Activated T-cell treated with anti-CD3 and anti-CD28 coated beads, Interleukin-2, amount 50 U/mL, for 4 hours (primary cell): ENCODE measurements around the gene RER1. TPM values are rescaled to one million over a fixed set of nuclear protein-coding genes. Genes with fewer than 3 reads are reported as not detected.

ENCODE experiments used
- ATAC-seq, 2 donors: fragments of 200-7000 bp; cut with Tn5 transposase; one replicate each; pipeline ENCODE4 v1.10.0; 2021
- DNase-seq: peaks from one replicate; pipeline ENCODE4 v3.0.0-alpha.2; 2020
- H3K27me3 Mint-ChIP-seq: one replicate; pipeline ENCODE4 v1.8.0; 2021; ENCODE audit warnings: low read depth, mixed read lengths
- H3K36me3 Mint-ChIP-seq: one replicate; pipeline ENCODE4 v1.8.0; 2022; ENCODE audit warnings: mixed read lengths; ENCODE audit not compliant: insufficient read depth
- H3K4me1 Mint-ChIP-seq: one replicate; pipeline ENCODE4 v1.8.0; 2021; ENCODE audit warnings: low read depth, mixed read lengths
- H3K4me3 Mint-ChIP-seq: one replicate; pipeline ENCODE4 v1.8.0; 2021; ENCODE audit warnings: mild to moderate bottlenecking, moderate library complexity, mixed read lengths
- H3K9me3 Mint-ChIP-seq: one replicate; pipeline ENCODE4 v1.8.0; 2021; ENCODE audit warnings: mixed read lengths
- total RNA-seq, 3 donors: library from RNA; stranded (reverse); gene quantifications; one replicate each; pipeline ENCODE4 v1.2.1, GENCODE V29; 2021

The RER1 gene
- total RNA-seq, 3 donors from 2014 or later = 153 to 170 (median 170) TPM

DNA sequence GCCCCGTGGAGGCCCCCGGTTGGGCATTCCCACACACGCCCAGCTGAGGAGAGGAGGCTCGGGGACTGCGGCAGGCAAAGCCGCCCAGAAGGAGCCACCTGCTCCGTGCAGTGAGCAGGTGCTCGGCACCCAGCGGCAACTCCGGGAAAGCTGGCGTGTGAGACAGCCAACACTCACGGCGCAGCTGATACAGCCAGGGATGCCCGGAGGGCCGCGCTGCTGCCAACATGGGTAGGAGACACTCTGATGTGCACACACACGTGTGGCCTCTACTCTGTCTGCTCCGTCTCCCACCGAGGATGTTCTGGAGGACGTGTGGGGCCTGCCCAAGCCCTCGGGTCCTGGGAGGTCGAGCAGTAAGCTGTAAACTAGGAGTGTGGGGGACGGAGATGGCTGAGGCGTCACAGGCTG is 13.2 kb upstream of the RER1 start:
- no peaks in the 10 kb centered on the region for H3K9me3 Mint-ChIP-seq
- no peaks in the 10 kb centered on the region for H3K27me3 Mint-ChIP-seq
- no peaks in the 10 kb centered on the region for H3K4me1 Mint-ChIP-seq
- no peak for DNase-seq
- ATAC-seq = no peak
- H3K36me3 Mint-ChIP-seq = no peaks in the 10 kb centered on the region
- H3K4me3 Mint-ChIP-seq = no peak overlapping the region

DNA sequence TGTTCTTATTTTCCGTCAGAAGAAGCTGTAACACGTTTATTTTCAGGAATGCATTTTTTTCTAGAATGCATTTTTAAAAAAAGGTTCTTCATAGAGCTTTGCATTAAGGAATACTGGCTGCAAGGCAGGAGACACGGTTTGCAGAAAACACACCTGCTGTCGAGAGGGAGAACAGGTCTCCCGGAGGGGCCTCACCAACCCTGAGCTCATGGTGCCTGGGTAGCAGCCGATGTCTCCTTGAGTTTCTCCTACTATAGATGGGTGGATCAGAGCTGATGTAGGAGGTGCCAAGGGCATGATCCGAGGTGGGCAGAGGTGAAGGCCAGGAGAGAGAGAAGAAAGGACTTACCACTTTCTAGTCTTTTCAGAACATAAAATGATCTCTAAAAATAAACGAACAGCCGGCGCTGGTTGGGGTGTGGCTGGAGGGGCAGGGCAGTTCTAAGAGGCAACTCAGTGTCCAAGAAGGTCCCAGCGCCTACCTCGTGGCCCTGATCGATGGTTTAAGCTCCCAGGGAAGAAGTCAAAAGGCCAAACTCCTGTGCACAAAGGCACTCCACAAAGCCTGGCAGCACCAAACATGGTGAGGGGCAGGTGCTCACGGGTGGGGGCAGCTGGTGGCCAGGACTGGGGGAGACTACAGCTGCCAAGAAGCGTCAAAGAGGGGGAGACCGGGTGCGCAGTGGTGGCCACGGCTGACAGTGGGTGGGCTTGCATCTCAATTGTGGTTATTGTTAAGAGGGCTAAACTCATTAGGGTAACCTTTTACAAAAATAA is 12.5 kb upstream of the RER1 start:
- ATAC-seq (no peak), DNase-seq (no peak)
- Mint-ChIP-seq H3K36me3 (no peaks in the 10 kb centered on the region), H3K9me3 (no peaks in the 10 kb centered on the region), H3K4me1 (no peaks in the 10 kb centered on the region), H3K4me3 (no peak overlapping the region), H3K27me3 (no peaks in the 10 kb centered on the region)

DNA sequence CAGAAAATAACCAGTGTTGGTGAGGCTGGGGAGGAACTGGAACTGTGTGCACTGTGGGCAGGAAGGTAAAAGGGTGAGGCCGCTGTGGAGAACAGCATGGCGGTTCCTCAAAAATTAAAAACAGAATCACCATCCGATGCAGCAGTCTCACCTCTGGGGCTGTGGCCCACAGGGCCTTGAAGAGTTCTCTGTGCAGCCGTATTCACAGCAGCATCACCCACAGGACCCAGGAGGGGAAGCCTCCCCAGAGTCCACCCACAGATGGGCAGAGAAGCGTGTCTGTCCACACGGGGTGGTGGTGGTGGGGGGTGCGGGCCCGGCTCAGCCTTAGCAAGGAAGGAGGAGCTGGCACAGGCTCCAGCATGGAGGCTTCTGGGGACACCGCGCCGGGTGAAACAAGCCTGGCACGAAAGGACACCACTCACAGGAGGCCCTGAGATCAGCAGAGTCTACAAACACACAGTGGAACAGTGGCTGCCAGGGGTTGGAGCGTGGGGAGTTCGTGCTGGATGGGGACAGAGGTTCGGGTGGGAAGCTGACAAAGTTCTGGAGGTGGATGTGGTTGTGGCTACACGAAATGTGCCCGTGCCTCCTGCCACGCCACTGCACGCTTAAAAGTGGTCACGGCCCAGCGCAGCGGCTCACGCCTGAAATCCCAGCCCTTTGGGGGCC is 11.8 kb upstream of the RER1 start:
- Mint-ChIP-seq H3K4me1 (no peaks in the 10 kb centered on the region), H3K4me3 (no peak overlapping the region), H3K36me3 (no peaks in the 10 kb centered on the region), H3K27me3 (no peaks in the 10 kb centered on the region), H3K9me3 (no peaks in the 10 kb centered on the region)
- DNase-seq (no peak), ATAC-seq (no peak)

DNA sequence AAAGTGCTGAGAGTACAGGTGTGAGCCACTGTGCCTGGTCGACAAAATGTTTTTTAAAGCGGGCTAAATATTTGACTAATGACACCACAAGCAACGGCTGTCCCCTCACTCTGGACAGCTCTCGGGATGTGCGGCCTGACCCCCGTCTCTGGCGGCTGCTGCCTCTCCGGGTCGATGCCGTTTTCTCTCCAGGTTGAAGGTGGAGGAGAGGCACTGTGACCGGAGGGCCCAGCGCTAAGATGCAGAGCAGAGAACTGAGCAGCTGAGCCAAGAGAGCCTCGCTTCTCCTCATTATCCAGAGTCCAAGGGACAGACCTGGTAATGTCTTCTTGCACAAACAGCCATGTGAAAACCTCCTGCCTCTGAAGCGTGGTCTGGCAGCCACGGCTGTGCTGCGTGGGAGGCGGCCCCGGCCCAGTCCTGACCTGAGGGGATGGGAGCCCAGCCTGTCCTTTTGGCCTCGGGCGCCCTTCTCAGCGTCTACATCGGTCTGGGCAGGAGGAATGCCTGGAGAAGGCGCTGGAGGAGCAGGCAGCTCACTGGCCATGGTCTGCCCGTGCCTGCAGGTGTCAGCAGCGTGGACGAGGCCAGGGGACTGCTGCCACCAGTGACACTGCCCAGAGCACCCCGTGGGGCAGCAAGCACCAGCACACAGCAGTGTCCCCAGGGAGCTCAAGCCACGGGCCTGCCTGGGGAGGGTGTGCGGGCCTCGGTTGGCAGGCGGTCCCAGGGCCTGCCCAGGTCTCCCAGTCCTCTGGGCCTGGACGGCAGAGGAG is 10.6 kb upstream of the RER1 start:
- Mint-ChIP-seq H3K27me3 (no peaks in the 10 kb centered on the region), H3K4me3 (no peak overlapping the region), H3K9me3 (no peaks in the 10 kb centered on the region), H3K4me1 (no peaks in the 10 kb centered on the region), H3K36me3 (no peaks in the 10 kb centered on the region)
- DNase-seq (no peak), ATAC-seq (peak in 1 of 2 donors; percentile 6)

DNA sequence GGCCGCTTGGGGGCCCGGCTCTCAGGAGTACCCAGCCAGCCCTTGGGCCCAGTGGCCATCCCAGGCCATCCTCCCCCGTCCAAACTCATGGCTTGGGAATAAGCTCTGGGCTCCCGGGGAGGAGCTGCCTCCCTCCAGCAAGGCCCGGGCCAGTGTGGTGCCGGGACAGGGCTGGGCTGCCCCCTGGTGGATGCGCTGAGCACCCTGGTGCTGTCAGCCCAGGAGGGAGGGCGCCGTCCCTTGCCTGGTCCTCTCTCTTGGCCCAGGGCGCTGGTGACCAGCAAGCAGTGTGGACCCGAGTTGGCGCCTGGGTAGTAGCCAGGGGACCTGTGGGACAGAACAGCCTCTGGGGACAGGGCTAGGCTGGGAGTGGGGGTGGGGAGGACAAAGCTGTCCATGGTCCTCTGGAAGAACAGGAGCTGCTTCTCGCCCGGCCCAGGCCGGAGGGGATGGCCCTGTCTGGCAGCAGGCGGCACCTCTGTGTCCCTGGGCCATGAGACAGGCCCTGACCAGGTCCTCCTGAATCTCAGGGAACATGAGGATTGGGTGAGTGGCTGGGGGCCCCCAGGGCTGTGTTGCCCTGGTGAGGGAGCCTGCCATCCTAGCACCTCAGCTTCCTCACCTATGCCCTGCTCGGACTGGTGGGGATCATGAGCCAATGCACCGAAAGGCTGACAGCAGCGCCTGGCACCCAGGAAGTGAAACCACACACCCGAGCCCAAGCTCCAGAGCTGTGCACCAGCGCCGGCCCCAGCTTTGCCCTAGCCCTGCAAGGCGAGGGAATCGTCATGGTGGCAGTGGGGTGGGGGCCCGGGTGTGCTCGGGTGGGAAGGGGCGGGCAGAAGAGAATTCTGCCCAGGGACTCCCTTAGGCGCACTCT is 9.7 kb upstream of the RER1 start:
- Mint-ChIP-seq H3K4me3 (no peak overlapping the region), H3K36me3 (no peaks in the 10 kb centered on the region), H3K9me3 (no peaks in the 10 kb centered on the region), H3K4me1 (no peaks in the 10 kb centered on the region), H3K27me3 (no peaks in the 10 kb centered on the region)
- DNase-seq (peak; percentile 75), ATAC-seq (peak; percentile 97)

DNA sequence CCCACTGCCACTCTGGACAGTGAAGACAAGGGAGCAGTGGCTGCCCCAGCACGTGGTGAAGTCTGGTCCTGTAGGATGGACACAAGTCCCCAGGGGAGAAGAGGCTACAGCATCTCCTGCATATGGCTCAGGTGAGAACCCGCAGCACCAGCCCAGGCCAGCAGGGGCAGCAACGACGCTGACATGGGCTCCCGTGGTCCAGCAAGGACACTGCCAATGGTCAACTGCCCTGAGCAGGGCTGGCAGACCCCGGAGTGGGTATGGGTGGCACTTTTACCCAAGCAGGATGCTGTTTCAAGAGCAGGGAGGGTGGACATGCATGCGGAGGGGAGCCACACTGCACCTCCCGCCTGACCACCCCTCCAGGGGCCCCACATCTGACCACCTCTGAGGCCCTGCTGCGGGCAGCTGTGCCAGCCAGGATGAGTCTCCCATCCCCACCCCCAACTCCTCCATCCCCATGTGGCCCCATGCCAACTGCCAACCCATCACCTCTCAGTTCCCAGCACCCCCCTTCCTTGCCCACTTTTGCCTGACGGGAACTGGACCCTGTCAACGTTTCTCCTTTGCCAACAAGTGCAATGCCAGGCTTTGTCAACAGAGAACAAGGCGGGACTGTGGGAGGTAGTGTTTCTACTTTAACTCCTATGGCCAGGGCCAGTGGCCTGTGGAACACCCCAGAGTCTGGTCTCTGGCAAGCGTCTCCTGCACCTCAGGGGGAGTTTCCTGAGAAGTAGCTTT is 8.8 kb upstream of the RER1 start:
- H3K4me3 Mint-ChIP-seq = no peak overlapping the region
- H3K36me3 Mint-ChIP-seq = no peaks in the 10 kb centered on the region
- DNase-seq (no peak), ATAC-seq (peak in 1 of 2 donors; percentile 50)
- no peaks in the 10 kb centered on the region for H3K27me3 Mint-ChIP-seq
- H3K9me3 Mint-ChIP-seq = no peaks in the 10 kb centered on the region
- no peaks in the 10 kb centered on the region for H3K4me1 Mint-ChIP-seq

DNA sequence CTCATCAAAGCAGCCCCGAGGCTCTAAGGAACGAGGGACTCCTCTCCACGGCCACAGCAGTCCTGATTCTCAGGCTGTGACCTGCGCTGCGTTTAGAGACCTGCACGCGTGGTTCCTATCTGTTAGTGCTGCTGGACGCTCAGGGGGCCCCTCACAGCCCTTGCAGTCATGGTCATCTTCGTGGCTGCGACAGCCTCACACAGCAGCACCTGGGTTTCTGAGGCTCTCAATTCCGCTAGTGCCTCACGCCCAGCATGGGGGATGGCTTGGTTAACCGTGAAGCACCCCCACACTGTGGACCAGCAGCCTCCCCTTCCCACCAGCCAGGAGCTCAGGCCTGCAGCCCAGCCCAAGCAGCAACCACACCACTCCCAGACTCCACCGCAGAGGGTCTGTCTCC is 8.1 kb upstream of the RER1 start:
- Mint-ChIP-seq H3K4me1 (no peaks in the 10 kb centered on the region), H3K4me3 (no peak overlapping the region), H3K36me3 (no peaks in the 10 kb centered on the region), H3K9me3 (no peaks in the 10 kb centered on the region), H3K27me3 (no peaks in the 10 kb centered on the region)
- ATAC-seq = no peak
- DNase-seq = no peak

DNA sequence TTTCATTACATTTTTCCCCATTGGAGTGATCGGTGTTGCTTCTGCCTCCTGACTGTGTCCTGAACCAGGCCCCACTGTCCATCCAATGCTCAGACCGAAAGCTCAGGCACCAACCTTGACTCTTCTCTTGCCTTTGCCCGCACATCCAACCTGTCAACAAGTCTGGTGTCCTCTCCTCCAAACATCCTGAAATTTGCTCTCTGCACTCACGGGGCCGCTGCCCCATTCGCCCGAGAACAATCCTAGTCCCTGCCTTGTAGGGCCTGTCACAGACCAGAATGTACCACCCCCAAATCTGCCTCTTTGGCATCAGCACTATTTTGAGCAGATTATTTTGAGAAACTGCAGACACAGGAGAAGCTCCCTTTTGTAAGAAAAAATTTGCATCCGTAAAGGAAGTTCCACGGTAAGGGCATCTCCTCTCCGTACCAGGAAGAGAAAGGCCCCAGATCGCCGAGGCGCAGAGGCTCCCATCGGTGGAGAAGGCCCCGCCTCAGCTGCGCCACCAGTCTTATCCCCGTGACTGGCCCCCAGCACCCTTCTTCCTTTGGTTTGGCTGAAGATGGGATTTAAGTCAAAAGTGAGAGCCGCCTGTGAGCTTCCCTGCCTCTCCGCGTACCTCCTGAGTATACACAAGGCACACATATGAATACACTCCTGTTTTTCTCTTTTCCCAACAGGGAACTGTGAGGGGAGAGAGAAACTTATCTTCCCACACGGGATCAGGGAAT is 7.3 kb upstream of the RER1 start:
- H3K36me3 Mint-ChIP-seq = no peaks in the 10 kb centered on the region
- no peak for DNase-seq
- no peaks in the 10 kb centered on the region for H3K4me1 Mint-ChIP-seq
- no peaks in the 10 kb centered on the region for H3K9me3 Mint-ChIP-seq
- ATAC-seq = no peak
- no peak overlapping the region for H3K4me3 Mint-ChIP-seq
- H3K27me3 Mint-ChIP-seq = no peaks in the 10 kb centered on the region

DNA sequence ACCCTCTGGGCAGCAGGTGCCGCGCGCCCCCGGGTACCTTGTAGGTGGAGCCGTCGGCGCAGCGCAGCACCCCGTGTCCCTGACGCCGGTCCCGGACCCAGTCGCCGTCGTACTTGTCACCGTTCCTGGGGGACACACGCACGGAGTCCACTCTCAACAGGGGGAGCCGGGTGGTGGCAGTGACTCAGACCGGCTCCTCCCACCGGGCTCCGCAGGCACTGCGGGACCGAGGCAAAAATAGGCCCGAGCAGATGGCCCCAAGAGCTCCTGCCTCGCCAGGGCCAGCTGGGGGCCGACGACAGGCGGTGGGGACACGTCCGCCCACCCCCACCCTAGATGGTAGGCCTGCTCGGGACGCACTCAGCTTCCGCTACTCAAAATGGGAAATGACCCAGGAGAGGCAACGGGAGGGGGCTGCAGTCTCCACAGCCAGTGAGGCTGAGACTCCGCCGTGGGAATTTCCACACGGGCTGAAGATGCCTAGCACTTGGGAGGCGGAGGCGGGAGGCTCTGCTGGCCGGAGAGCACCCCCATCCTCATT is 6.6 kb upstream of the RER1 start:
- DNase-seq = no peak
- Mint-ChIP-seq H3K27me3 (no peaks in the 10 kb centered on the region), H3K9me3 (no peaks in the 10 kb centered on the region), H3K36me3 (no peaks in the 10 kb centered on the region), H3K4me1 (no peaks in the 10 kb centered on the region), H3K4me3 (no peak overlapping the region)
- ATAC-seq = no peak

DNA sequence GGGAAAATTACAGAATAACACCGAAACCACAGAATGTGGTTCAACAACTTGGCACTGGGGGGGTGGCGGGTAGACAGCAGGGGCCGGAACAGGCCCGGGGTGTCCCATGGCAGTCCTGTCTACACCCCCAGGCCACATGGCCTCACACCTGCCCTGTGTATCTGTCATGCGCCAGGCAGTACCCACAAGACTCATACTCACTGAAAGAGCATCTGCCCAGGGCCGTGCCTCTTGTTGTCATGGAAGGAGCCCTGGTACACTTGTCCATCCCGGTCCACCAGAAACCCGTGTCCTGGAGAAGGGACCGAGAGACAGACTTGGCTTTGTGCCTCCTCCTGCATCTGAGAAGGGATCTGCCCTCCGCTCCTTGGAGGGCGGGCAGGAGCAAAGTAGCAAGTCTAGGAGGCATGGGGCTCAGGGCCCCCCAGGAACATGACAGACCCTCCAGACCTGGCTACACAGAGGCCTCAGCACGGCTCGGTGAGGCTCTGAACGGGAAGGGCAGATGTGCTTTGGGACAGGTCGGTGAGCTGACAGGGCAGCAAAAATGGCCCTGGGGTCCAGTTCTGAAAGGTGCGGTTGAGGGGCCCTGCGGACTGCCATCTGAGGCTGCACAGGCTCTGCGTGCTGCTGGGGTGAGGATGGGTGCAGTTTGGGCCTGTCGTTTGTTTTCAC is 5.9 kb upstream of the RER1 start:
- no peak for ATAC-seq
- no peaks in the 10 kb centered on the region for H3K9me3 Mint-ChIP-seq
- H3K4me3 Mint-ChIP-seq = no peak overlapping the region
- no peaks in the 10 kb centered on the region for H3K36me3 Mint-ChIP-seq
- DNase-seq = no peak
- no peaks in the 10 kb centered on the region for H3K27me3 Mint-ChIP-seq
- H3K4me1 Mint-ChIP-seq = no peaks in the 10 kb centered on the region

DNA sequence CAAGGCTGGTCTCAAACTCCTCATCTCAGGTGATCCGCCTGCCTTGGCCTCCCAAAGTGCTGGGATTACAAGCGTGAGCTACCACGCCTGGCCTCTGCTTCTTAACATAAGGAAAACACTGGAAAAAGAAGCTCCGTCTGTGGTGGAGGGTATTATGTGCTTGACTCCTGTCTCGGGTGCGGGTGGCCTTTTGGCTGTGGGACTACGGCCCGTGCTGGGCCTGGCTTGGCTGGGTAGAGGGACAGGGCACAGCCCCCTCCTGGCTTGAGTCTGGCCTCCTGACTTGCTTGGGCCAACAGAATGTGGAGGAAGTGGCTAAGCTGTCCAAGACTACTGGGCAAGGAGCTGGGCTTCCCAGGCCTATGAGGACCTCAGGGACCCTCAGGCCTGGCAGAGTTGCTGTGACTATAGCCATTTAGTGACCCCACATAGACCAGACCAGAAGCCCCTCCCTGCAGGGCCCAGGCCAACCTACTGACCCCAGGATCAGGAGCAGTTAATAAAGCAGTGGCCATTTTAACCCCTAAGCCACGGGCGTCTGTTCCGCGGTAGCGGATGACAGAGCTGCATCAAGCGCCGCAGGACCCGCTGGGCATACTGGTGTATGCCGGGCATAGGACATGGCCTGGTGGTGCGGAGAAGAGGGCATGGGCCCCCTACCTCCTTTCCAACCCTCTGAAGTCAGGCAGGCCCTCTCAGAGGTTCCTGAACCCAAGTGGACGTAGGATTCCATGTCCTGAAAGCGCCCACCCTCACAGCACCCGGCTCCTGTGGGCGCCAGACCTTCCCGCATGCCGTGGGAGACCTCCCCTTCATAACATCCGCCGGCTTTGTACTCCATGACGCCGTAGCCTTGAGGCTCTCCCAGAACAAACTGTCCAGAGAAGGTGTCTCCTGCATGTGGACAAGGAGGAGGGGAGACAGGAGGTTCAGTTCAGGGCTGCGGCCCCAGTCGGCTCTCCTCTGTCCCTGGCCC is 4.7 kb upstream of the RER1 start:
- Mint-ChIP-seq H3K4me1 (no peaks in the 10 kb centered on the region), H3K36me3 (no peaks in the 10 kb centered on the region), H3K9me3 (no peaks in the 10 kb centered on the region), H3K27me3 (no peaks in the 10 kb centered on the region), H3K4me3 (no peak overlapping the region)
- ATAC-seq (no peak), DNase-seq (no peak)
